GM21619 (cell line): ENCODE data around the gene TPRN.

Source experiments
- ATAC-seq: cut with Tn5 transposase; IDR thresholded peaks from one replicate; pipeline ENCODE4 v1.9.1; 2021; ENCODE audit not compliant: unreplicated experiment

The TPRN gene

DNA sequence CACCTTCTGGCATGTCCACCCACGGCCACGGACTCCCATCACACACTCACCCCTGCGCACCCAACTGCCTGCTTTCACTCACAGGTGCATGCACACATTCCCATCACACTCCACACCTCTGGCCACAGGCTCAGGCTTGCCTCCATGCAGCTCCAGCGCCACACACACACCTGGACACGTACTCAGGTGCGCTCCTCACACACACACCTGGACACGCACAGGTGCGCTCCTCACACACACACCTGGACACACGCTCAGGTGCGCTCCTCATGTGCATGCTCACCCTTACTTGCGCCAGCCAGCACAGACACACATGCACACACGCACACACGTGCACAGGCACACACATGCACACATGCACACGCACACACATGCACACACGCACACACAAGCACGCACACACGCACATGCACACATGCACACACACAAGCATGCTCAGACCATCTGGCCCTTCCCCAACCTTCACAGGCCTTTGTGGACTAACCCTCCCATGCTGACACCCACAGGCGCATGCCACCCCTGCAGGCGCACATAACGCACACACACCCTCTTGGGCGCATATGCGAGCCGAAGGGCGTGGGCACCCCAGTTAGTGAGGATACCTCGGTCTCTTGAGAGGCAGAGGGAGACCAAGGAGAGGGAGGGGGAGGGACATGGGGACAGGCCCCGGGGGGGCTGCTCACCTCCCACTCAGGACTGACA lies 53.3 kb downstream of the TPRN start:
- no peak for ATAC-seq

DNA sequence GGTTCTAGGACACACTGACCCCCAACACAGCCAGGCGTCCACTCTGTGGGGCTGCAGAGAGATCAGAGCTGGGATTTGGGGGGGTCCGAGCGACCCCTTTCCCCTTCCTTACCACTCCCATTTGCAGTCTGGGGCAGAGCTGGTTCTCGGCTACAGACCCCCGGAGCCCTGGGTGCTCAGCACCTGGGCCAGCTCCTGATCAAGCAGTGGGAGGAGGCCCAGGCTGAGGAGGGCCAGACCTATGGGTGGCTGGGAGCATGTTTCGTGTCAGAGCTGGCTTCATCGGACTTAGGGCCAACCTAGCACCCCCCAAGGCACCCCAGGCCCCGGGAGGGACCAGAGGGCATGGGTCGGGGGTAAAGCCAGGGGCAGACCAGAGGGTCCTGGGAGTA lies 54.0 kb downstream of the TPRN start:
- ATAC-seq = no peak

DNA sequence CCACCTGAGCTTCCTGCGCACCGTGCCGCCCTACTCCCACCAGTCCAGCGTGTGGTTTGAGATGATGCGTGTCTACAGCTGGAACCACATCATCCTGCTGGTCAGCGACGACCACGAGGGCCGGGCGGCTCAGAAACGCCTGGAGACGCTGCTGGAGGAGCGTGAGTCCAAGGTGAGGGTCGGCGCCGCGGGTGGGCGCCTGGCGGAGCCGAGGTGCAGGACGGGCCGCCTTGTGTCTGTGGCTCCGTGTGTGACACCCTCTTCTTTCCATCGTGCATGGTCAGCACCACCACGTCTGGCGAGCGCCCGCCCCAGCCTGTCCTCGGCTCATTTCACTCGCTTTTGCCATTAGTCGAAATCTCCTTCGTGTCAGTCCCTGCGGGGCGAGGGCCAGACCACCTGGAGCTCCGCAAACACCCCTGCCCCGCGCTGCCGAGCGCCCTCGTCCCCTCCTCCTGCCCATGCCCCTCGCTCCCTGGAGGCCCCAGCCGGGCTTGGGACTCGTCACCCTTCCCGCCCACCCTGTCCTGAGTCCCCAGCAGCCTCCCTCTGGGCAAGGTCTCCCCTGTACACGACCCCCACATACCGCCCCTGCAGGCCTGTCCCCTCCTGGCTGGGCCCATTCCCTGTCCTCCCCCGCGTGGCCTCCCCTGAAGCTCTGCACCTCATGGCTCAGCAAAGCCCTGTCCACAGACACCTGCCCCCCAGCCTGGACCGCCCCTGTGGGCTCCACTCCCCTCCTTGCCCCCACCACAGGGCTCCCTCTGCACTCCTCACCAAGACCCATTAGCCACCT lies 54.6 kb downstream of the TPRN start:
- ATAC-seq = no peak

DNA sequence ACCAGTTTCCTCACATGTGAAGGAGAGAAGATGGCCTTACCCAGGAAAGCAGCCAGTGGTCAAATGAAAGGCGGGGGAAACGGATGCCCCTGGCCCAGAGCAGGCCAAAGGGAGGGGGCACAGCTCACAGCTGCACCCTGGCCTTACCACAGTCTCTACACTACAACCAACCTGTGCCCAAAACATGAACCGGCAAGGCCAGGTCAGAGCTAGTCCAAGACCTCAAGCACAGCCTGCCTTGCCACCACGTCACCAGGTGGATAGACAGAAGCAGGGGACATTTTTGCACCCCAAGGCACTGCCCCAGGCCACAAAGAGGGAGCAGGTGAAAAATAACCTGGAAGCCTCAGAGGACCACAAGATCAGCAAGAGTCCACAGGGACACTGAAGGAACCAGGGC lies 57.1 kb downstream of the TPRN start:
- ATAC-seq = no peak

DNA sequence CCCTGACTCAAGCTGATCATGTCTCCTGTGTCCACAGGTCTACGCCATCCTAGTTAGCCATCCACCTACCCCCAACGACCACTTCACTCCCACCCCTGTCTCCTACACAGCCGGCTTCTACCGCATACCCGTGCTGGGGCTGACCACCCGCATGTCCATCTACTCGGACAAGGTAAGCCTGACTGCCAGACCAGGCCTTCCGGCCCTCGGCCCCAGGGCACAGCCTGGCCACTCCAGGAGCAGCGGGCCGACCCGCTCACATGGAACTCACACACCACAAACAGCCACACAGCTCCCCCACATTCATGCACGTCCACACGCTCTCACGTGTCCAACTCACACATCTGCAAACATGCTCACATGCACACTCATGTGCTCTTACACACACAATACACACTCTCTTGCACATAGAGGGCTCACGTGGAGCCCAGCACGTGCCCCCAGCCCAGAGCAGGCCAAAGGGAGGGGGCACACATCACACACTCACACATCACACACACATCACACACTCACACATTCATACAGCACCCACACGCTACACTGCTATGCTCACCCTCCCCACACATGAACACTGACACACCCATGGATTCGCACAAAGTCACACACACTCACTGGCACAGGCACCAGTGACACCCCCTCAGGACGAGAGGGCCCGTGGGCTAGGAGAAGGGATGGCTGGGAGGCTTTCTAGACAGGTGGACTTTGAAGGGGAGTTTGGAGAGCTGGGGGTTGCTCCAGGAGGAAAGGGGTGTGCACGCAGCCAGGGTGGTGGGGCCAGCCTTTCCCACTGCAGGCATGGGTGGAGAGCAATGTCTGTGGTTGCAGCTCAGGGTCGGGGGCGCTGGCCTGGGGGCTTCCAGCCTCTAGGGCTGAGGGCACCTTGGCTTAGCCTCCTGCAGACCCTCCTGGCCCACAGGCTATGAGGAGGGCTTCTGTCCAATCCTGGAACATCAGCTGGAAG lies 58.3 kb downstream of the TPRN start:
- ATAC-seq = no peak
